K562 (cell line): ENCODE data around the gene ENTREP3. TPM values are rescaled to one million over a fixed set of nuclear protein-coding genes. Genes with fewer than 3 reads are reported as not detected.

Experiments
- BDP1 ChIP-seq: IDR thresholded peaks from 3 replicates; pipeline ENCODE4 v1.6.1; 2011; ENCODE audit not compliant: insufficient read length, insufficient read depth
- CBX1 ChIP-seq: sonication (generic); IDR thresholded peaks from 2 replicates; pipeline ENCODE4 v1.6.1; 2016; ENCODE audit warnings: antibody characterized with exemption, low read depth, mild to moderate bottlenecking
- CBX2 ChIP-seq: fragments of 200-600 bp; sonication (generic); IDR thresholded peaks from one replicate; pipeline ENCODE4 v1.6.1; 2012; ENCODE audit warnings: mild to moderate bottlenecking, low read length, inconsistent platforms; ENCODE audit not compliant: insufficient read depth, poor library complexity, severe bottlenecking
- CTBP1 ChIP-seq: fragments of 450-650 bp; IDR thresholded peaks from 2 replicates; pipeline ENCODE4 v1.6.1; 2016; ENCODE audit warnings: borderline replicate concordance
- FOXA1 ChIP-seq: fragments of 450-650 bp; IDR thresholded peaks from 2 replicates; pipeline ENCODE4 v1.6.1; 2016; ENCODE audit warnings: mild to moderate bottlenecking, borderline replicate concordance
- FOXA3 ChIP-seq, 2 experiments: fragments of 450-650 bp in 1 of 2; sonication (generic) in 1 of 2; formaldehyde crosslinking; IDR thresholded peaks in 1 of 2; conservative IDR thresholded peaks in 1 of 2; 2 replicates each; pipeline versions ENCODE4 v1.4.0 to v1.8.0; 2020 to 2022; ENCODE audit warnings: mild to moderate bottlenecking in 2 of 2, missing genetic modification reagents in 1 of 2
- GMEB1 ChIP-seq: fragments of 250-450 bp; sonication (Bioruptor Pico); IDR thresholded peaks from 2 replicates; pipeline ENCODE4 v1.4.0; 2020; ENCODE audit warnings: mild to moderate bottlenecking
- JUN ChIP-seq, 2 experiments: sonication (generic) in 1 of 2; formaldehyde crosslinking in 1 of 2; IDR thresholded peaks; 2 replicates each; pipeline versions ENCODE4 v1.6.1 to v1.8.0; 2012 to 2022; ENCODE audit warnings: borderline replicate concordance in 2 of 2, mild to moderate bottlenecking in 2 of 2, improper control_type of control experiment in 1 of 2, low read depth in 1 of 2, low read length in 1 of 2, missing genetic modification reagents in 1 of 2
- KAT7 ChIP-seq: sonication (generic); formaldehyde crosslinking; IDR thresholded peaks from 2 replicates; pipeline ENCODE4 v1.8.0; 2022; ENCODE audit warnings: missing genetic modification reagents, mild to moderate bottlenecking, borderline replicate concordance
- NR4A1 ChIP-seq, 2 experiments: fragments of 250-450 bp in 1 of 2; fragments of 450-650 bp in 1 of 2; sonication (Bioruptor Pico) in 1 of 2; IDR thresholded peaks; 2 replicates each; pipeline versions ENCODE4 v1.4.0 to v1.6.1; 2016 to 2020; ENCODE audit warnings: mild to moderate bottlenecking in 2 of 2, missing compliant biosample characterization in 1 of 2, missing genetic modification characterization in 1 of 2, moderate library complexity in 1 of 2
- NRF1 ChIP-seq, 2 experiments: fragments of 450-650 bp; IDR thresholded peaks in 1 of 2; conservative IDR thresholded peaks in 1 of 2; 2 replicates each; pipeline ENCODE4 v1.6.1; 2014; ENCODE audit warnings: mild to moderate bottlenecking in 2 of 2
- POLR2A ChIP-seq: fragments of 450-650 bp; conservative IDR thresholded peaks from 2 replicates; pipeline ENCODE4 v1.6.1; 2016
- PTTG1 ChIP-seq: fragments of 450-650 bp; IDR thresholded peaks from 2 replicates; pipeline ENCODE4 v1.6.1; 2016; ENCODE audit warnings: low read depth, mild to moderate bottlenecking, missing genetic modification characterization, missing compliant biosample characterization
- SIX5 ChIP-seq, 2 experiments: IDR thresholded peaks; 2 replicates each; pipeline ENCODE4 v1.6.1; 2011; ENCODE audit warnings: low read length in 2 of 2, borderline replicate concordance in 1 of 2, low read depth in 1 of 2, mild to moderate bottlenecking in 1 of 2, moderate library complexity in 1 of 2; ENCODE audit not compliant: insufficient read depth in 1 of 2
- SREBF2 ChIP-seq: sonication (generic); formaldehyde crosslinking; IDR thresholded peaks from 2 replicates; pipeline ENCODE4 v1.4.0; 2020; ENCODE audit warnings: mild to moderate bottlenecking, missing genetic modification reagents
- TOE1 ChIP-seq, 2 experiments: fragments of 450-650 bp in 1 of 2; sonication (generic) in 1 of 2; formaldehyde crosslinking in 1 of 2; IDR thresholded peaks; 2 replicates each; pipeline versions ENCODE4 v1.7.1 to v1.8.0; 2016 to 2022; ENCODE audit warnings: borderline replicate concordance in 2 of 2, mild to moderate bottlenecking in 2 of 2, antibody characterized with exemption in 1 of 2, inconsistent platforms in 1 of 2, low read depth in 1 of 2, missing genetic modification reagents in 1 of 2, moderate library complexity in 1 of 2
- U2AF1 ChIP-seq: fragments of 200-400 bp; formaldehyde crosslinking; optimal IDR thresholded peaks from 2 replicates; pipeline ENCODE3; 2017; ENCODE audit warnings: mild to moderate bottlenecking, low read depth, low read length, moderate library complexity
- ZNF24 ChIP-seq: fragments of 450-650 bp; IDR thresholded peaks from 2 replicates; pipeline ENCODE4 v1.6.1; 2016
- ZNF280A ChIP-seq: fragments of 450-650 bp; IDR thresholded peaks from 2 replicates; pipeline ENCODE4 v1.6.1; 2018; ENCODE audit warnings: mild to moderate bottlenecking, low read depth; ENCODE audit not compliant: partially characterized antibody
- polyA plus RNA-seq, 8 experiments: library from polyadenylated mRNA; depleted of rRNA in 4 of 8; stranded (reverse) in 5 of 8; unstranded in 3 of 8; fragments of >200 nt; fragmentation: Nextera tagmentation in 2 of 8; fragmentation: Illumina TruSeq in 1 of 8; extraction: Ambion mirVana in 2 of 8; extraction: Trizol in 1 of 8; gene quantifications; 2 replicates each; pipeline versions ENCODE4 v1.2.1 to v1.2.3, GENCODE V29; 2011 to 2014; ENCODE audit warnings: inconsistent platforms in 1 of 8, missing spikeins in 1 of 8
- total RNA-seq, 7 experiments: library from RNA; depleted of rRNA in 6 of 7; stranded (reverse); fragments of >200 nt in 6 of 7; fragmentation: Illumina TruSeq in 2 of 7; extraction: Trizol in 2 of 7; gene quantifications; 2 replicates each; pipeline versions ENCODE4 v1.2.1 to v1.2.3, GENCODE V29; 2011 to 2021; ENCODE audit warnings: low replicate concordance in 1 of 7
- TF ChIP-seq, protein P1 (sequence below): fragments of 450-650 bp; conservative IDR thresholded peaks from 2 replicates; pipeline ENCODE4 v1.6.1; 2016; ENCODE audit warnings: missing genetic modification characterization, low read depth, mild to moderate bottlenecking, control low read depth, missing compliant biosample characterization
- TF ChIP-seq, protein P2 (sequence below): fragments of 250-450 bp; sonication (Bioruptor Pico); IDR thresholded peaks from 2 replicates; pipeline ENCODE4 v1.8.0; 2021; ENCODE audit warnings: moderate library complexity, mild to moderate bottlenecking, inconsistent platforms

Gene ENTREP3
- total and polyA plus RNA-seq, 9 of the 15 experiments (the other 6 are each of a cell fraction or from before 2014, with no cell fraction given) = 1.9 to 41.8 (median 5.9) TPM

GRCh38 chr1:155277070-155277901, 22.0 kb upstream of the ENTREP3 start, which contains the start of gene HCN3 (continued):
- TF ChIP-seq TOE1 (IDR thresholded peaks at IDR 0.05; ENCODE audit: borderline replicate concordance) (no peak), TOE1 (CRISPR knock-in tag; IDR thresholded peaks at IDR 0.05; ENCODE audit: borderline replicate concordance, low read depth) (no peak), JUN (IDR thresholded peaks at IDR 0.05; ENCODE audit: borderline replicate concordance, low read depth, low read length) (no peak), JUN (CRISPR knock-in tag; IDR thresholded peaks at IDR 0.05; ENCODE audit: borderline replicate concordance) (no peak), GMEB1 (CRISPR knock-in tag) (0 out of 2 replicates have a peak, but pooled peaks have one; percentile 19), CBX1 (peak; percentile 47; the same call in 1 of the 2 replicates), FOXA1 (no peak), NR4A1 (CRISPR knock-in tag; IDR thresholded peaks at IDR 0.05) (no peak), NR4A1 (tag; IDR thresholded peaks at IDR 0.05) (no peak), ZNF280A (no peak), KAT7 (CRISPR knock-in tag) (0 out of 2 replicates have a peak, but pooled peaks have one; percentile 56), POLR2A (0 out of 2 replicates have a peak, but pooled peaks have one; percentile 26), BDP1 (no peak), U2AF1 (no peak), NRF1 (conservative IDR thresholded peaks at IDR 0.05 in 1 of 2, IDR thresholded peaks at IDR 0.05 in 1 of 2) (peak; percentile 78 to 80), ZNF24 (0 out of 2 replicates have a peak, but pooled peaks have one; percentile 33), SREBF2 (CRISPR knock-in tag) (no peak), SIX5 (IDR thresholded peaks at IDR 0.05; ENCODE audit: borderline replicate concordance in 1 of 2, insufficient read depth in 1 of 2, low read depth in 1 of 2, low read length in 2 of 2) (no peak), PTTG1 (tag) (no peak), FOXA3 (CRISPR knock-in tag; conservative IDR thresholded peaks at IDR 0.05 in 1 of 2, IDR thresholded peaks at IDR 0.05 in 1 of 2) (no peak), CBX2 (no peak), CTBP1 (peak; percentile 82)
- TF ChIP-seq, protein P1, sequence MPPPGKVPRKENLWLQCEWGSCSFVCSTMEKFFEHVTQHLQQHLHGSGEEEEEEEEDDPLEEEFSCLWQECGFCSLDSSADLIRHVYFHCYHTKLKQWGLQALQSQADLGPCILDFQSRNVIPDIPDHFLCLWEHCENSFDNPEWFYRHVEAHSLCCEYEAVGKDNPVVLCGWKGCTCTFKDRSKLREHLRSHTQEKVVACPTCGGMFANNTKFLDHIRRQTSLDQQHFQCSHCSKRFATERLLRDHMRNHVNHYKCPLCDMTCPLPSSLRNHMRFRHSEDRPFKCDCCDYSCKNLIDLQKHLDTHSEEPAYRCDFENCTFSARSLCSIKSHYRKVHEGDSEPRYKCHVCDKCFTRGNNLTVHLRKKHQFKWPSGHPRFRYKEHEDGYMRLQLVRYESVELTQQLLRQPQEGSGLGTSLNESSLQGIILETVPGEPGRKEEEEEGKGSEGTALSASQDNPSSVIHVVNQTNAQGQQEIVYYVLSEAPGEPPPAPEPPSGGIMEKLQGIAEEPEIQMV (tag) = no peak
- TF ChIP-seq, protein P2, sequence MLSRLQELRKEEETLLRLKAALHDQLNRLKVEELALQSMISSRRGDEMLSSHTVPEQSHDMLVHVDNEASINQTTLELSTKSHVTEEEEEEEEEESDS (CRISPR knock-in tag) = no peak
- TF ChIP-seq, all 486 proteins: peak for 87
